GM21360 (cell line): ENCODE results near the gene SEMA7A.
"Not testable (repeated sequence)": the region's sequence is repeated elsewhere in the genome, so short reads cannot be mapped to it uniquely, and the experiment has no call there.

ENCODE experiments used
- ATAC-seq: cut with Tn5 transposase; IDR thresholded peaks from one replicate; pipeline ENCODE4 v1.9.1; 2021; ENCODE audit warnings: mild to moderate bottlenecking, moderate library complexity; ENCODE audit not compliant: unreplicated experiment

The SEMA7A gene

GRCh38 chr15:74376226-74376625 is 57.5 kb downstream of the SEMA7A start:
- no peak for ATAC-seq

- no peak for ATAC-seq
Measured at GRCh38 chr15:74375303-74375693, 58.5 kb downstream of the SEMA7A start.

GRCh38 chr15:74374648-74375302 is 59.0 kb downstream of the SEMA7A start:
- ATAC-seq = peak; percentile 1

- ATAC-seq = peak; percentile 56
Measured at GRCh38 chr15:74373731-74374647, 59.8 kb downstream of the SEMA7A start.

- ATAC-seq = no peak
Measured at GRCh38 chr15:74373056-74373650, 60.6 kb downstream of the SEMA7A start.

GRCh38 chr15:74370471-74370870 is 63.3 kb downstream of the SEMA7A start:
- ATAC-seq = no peak

- ATAC-seq = no peak
Measured at GRCh38 chr15:74369756-74370155, 64.0 kb downstream of the SEMA7A start.

GRCh38 chr15:74369084-74369745 is 64.5 kb downstream of the SEMA7A start:
- no peak for ATAC-seq

GRCh38 chr15:74368121-74368520 is 65.6 kb downstream of the SEMA7A start:
- ATAC-seq = no peak

GRCh38 chr15:74367296-74367854 is 66.4 kb downstream of the SEMA7A start, which contains the start of gene CYP11A1:
TSS of gene CYP11A1 (minus strand) at chr15:74367646. CDS start at chr15:74367585, 61 bp downstream.
- ATAC-seq = no peak

GRCh38 chr15:74365598-74366445 is 67.9 kb downstream of the SEMA7A start:
- ATAC-seq = no peak

- no peak for ATAC-seq
Measured at GRCh38 chr15:74364936-74365597, 68.7 kb downstream of the SEMA7A start.

GRCh38 chr15:74362482-74362881 is 71.3 kb downstream of the SEMA7A start:
- ATAC-seq = no peak

GRCh38 chr15:74360855-74361254 is 72.9 kb downstream of the SEMA7A start:
- ATAC-seq = not testable (repeated sequence)

- ATAC-seq = not testable (repeated sequence)
Measured at GRCh38 chr15:74359376-74359775, 74.4 kb downstream of the SEMA7A start.
